GM23338 (cell line): ENCODE measurements around the gene SLC8B1. TPM values are rescaled to one million over a fixed set of nuclear protein-coding genes. Genes with fewer than 3 reads are reported as not detected.

Source experiments
- ATAC-seq: fragments of 200-7000 bp; cut with Tn5 transposase; 3 replicates; pipeline ENCODE4 v1.9.1; 2020
- DNase-seq: peaks from one replicate; pipeline ENCODE4 v3.0.0-alpha.2; 2015; ENCODE audit warnings: low spot score
- H2AFZ ChIP-seq: fragments of 200-600 bp; sonication (generic); 2 replicates; pipeline ENCODE4 v1.8.0; 2016; ENCODE audit warnings: antibody characterized with exemption, mild to moderate bottlenecking, moderate library complexity
- H3F3A ChIP-seq: fragments of 200-600 bp; sonication (generic); replicated peaks from 2 replicates; pipeline ENCODE4 v1.8.0; 2017; ENCODE audit warnings: antibody characterized with exemption, mixed run types, low read depth
- H3K27ac ChIP-seq: fragments of 200-600 bp; sonication (generic); 2 replicates; pipeline ENCODE4 v1.6.1; 2016; ENCODE audit warnings: low read depth
- H3K27me3 ChIP-seq: fragments of 200-600 bp; sonication (generic); 2 replicates; pipeline ENCODE4 v1.8.0; 2016; ENCODE audit warnings: mild to moderate bottlenecking, mixed run types, moderate library complexity; ENCODE audit not compliant: insufficient read depth
- H3K36me3 ChIP-seq: fragments of 200-600 bp; sonication (generic); 2 replicates; pipeline ENCODE4 v1.8.0; 2016; ENCODE audit warnings: mild to moderate bottlenecking; ENCODE audit not compliant: insufficient read depth
- H3K4me1 ChIP-seq: fragments of 200-600 bp; sonication (generic); 2 replicates; pipeline ENCODE4 v1.8.0; 2016; ENCODE audit warnings: mild to moderate bottlenecking, moderate library complexity; ENCODE audit not compliant: insufficient read depth
- H3K4me2 ChIP-seq: fragments of 200-600 bp; sonication (generic); 2 replicates; pipeline ENCODE4 v1.7.1; 2017; ENCODE audit warnings: mixed run types
- H3K4me3 ChIP-seq: fragments of 200-600 bp; sonication (generic); 2 replicates; pipeline ENCODE4 v1.6.1; 2016; ENCODE audit warnings: mixed run types
- H3K79me2 ChIP-seq: fragments of 200-600 bp; sonication (generic); replicated peaks from 2 replicates; pipeline ENCODE4 v1.8.0; 2017; ENCODE audit warnings: mild to moderate bottlenecking; ENCODE audit not compliant: insufficient read depth
- H3K9me2 ChIP-seq: fragments of 200-600 bp; sonication (generic); 2 replicates; pipeline ENCODE4 v1.8.0; 2017; ENCODE audit not compliant: insufficient read depth
- H4K20me1 ChIP-seq: fragments of 200-600 bp; sonication (generic); replicated peaks from 2 replicates; pipeline ENCODE4 v1.8.0; 2017; ENCODE audit warnings: mild to moderate bottlenecking; ENCODE audit not compliant: insufficient read depth
- H3K27ac Mint-ChIP-seq: 2 replicates; pipeline ENCODE4 v1.8.0; 2020; ENCODE audit warnings: inconsistent platforms, mild to moderate bottlenecking, moderate library complexity, mixed read lengths
- H3K27me3 Mint-ChIP-seq: 3 replicates; pipeline ENCODE4 v1.8.0; 2022; ENCODE audit warnings: low read depth, mild to moderate bottlenecking, moderate library complexity, mixed read lengths, inconsistent platforms; ENCODE audit not compliant: insufficient read depth, poor library complexity
- H3K36me3 Mint-ChIP-seq: 3 replicates; pipeline ENCODE4 v1.8.0; 2021; ENCODE audit warnings: low read depth, mild to moderate bottlenecking, inconsistent platforms, moderate library complexity, mixed read lengths
- H3K4me1 Mint-ChIP-seq: 3 replicates; pipeline ENCODE4 v1.8.0; 2020; ENCODE audit warnings: mild to moderate bottlenecking, inconsistent platforms, mixed read lengths
- H3K4me3 Mint-ChIP-seq: 3 replicates; pipeline ENCODE4 v1.8.0; 2021; ENCODE audit warnings: moderate library complexity, mild to moderate bottlenecking, inconsistent platforms, mixed read lengths
- H3K9me3 Mint-ChIP-seq: 3 replicates; pipeline ENCODE4 v1.8.0; 2020; ENCODE audit warnings: moderate library complexity, mild to moderate bottlenecking, inconsistent platforms, mixed read lengths
- CREB1 ChIP-seq: fragments of 250-450 bp; sonication (Bioruptor Pico); IDR thresholded peaks from 2 replicates; pipeline ENCODE4 v1.5.0; 2020; ENCODE audit warnings: low read depth, mild to moderate bottlenecking, moderate library complexity
- CTCF ChIP-seq, 2 experiments: fragments of 200-600 bp in 1 of 2; sonication (generic) in 1 of 2; conservative IDR thresholded peaks; 2 replicates each; pipeline versions ENCODE4 v1.5.1 to v1.6.1; 2016 to 2017; ENCODE audit warnings: antibody characterized with exemption in 2 of 2, low read depth in 2 of 2, mild to moderate bottlenecking in 2 of 2, moderate library complexity in 1 of 2
- EZH2phosphoT487 ChIP-seq: fragments of 200-600 bp; sonication (generic); IDR thresholded peaks from one replicate; pipeline ENCODE4 v1.8.1; 2018; ENCODE audit warnings: antibody characterized with exemption; ENCODE audit not compliant: unreplicated experiment
- JUNB ChIP-seq: IDR thresholded peaks from one replicate; pipeline ENCODE4 v1.6.1; 2016; ENCODE audit warnings: antibody characterized with exemption; ENCODE audit not compliant: unreplicated experiment
- POLR2AphosphoS5 ChIP-seq: IDR thresholded peaks from 2 replicates; pipeline ENCODE4 v1.6.1; 2016; ENCODE audit warnings: antibody characterized with exemption, low read depth
- ZNF114 ChIP-seq: fragments of 250-450 bp; sonication (Bioruptor Pico); IDR thresholded peaks from 2 replicates; pipeline ENCODE4 v1.5.0; 2020; ENCODE audit warnings: mild to moderate bottlenecking, moderate library complexity
- ZNF331 ChIP-seq: fragments of 250-450 bp; sonication (Bioruptor Pico); IDR thresholded peaks from 2 replicates; pipeline ENCODE4 v1.5.0; 2020; ENCODE audit warnings: low read depth, mild to moderate bottlenecking, moderate library complexity
- ZNF462 ChIP-seq: fragments of 250-450 bp; sonication (Bioruptor Pico); IDR thresholded peaks from 2 replicates; pipeline ENCODE4 v1.5.0; 2020; ENCODE audit warnings: mild to moderate bottlenecking, moderate library complexity
- polyA plus RNA-seq: library from polyadenylated mRNA; unstranded; fragments of >200 nt; fragmentation: Nextera tagmentation; extraction: Ambion mirVana; gene quantifications from 2 replicates; pipeline ENCODE4 v1.2.1, GENCODE V29; 2016
- total RNA-seq: library from RNA; depleted of rRNA; stranded (reverse); fragments of >200 nt; shearing (Covaris generic); gene quantifications from 2 replicates; pipeline ENCODE4 v1.2.3, GENCODE V29; 2014

SLC8B1 gene
- total and polyA plus RNA-seq, 2 experiments from 2014 or later: 6.0 to 8.9 TPM

- Histone ChIP-seq H3K4me2 (no peak overlapping the region), H2AFZ (no peak overlapping the region), H3K27ac (no peak overlapping the region), H3K4me1 (no peaks in the 10 kb centered on the region), H3K4me3 (no peak overlapping the region), H3K9me2 (no peaks in the 10 kb centered on the region), H3K27me3 (no peaks in the 10 kb centered on the region), H3K36me3 (no peaks in the 10 kb centered on the region), H3K79me2 (no peaks in the 10 kb centered on the region), H3F3A (peaks cover 8% of the 10 kb centered on the region), H4K20me1 (no peaks in the 10 kb centered on the region)
- no peak for TF ChIP-seq ZNF462 (CRISPR knock-in tag)
- TF ChIP-seq POLR2AphosphoS5: no peak
- TF ChIP-seq EZH2phosphoT487: no peak
- TF ChIP-seq CREB1 (CRISPR knock-in tag): no peak
- TF ChIP-seq ZNF114: no peak
- TF ChIP-seq JUNB: no peak
- TF ChIP-seq ZNF331: no peak
- no peak for TF ChIP-seq CTCF (conservative IDR thresholded peaks at IDR 0.05; ENCODE audit: low read depth in 2 of 2)
- Mint-ChIP-seq H3K4me3 (no peak overlapping the region), H3K36me3 (peaks cover 32% of the 10 kb centered on the region), H3K27ac (peak overlapping the region; percentile 66; the same call in 1 of the 2 replicates), H3K27me3 (peaks cover 7% of the 10 kb centered on the region), H3K9me3 (peaks cover 4% of the 10 kb centered on the region; the same call in 2 of the 3 replicates), H3K4me1 (peaks cover 3% of the 10 kb centered on the region; the same call in 2 of the 3 replicates)
- ATAC-seq (no peak), DNase-seq (no peak)
Measured at GRCh38 chr12:113314121-113314529, 20.8 kb downstream of the SLC8B1 start.
